DND-41 (cell line): ENCODE results near the gene TSPAN14.
"Not testable (repeated sequence)": the region's sequence is repeated elsewhere in the genome, so short reads cannot be mapped to it uniquely, and the experiment has no call there.

ENCODE experiments used
- CTCF ChIP-seq: IDR thresholded peaks from 2 replicates; pipeline ENCODE4 v1.5.1; 2012; ENCODE audit warnings: borderline replicate concordance, low read length, moderate library complexity, mild to moderate bottlenecking; ENCODE audit not compliant: poor library complexity, severe bottlenecking; ENCODE audit errors: extremely low read depth
- EZH2 ChIP-seq: IDR thresholded peaks from 3 replicates; pipeline ENCODE4 v1.6.1; 2012; ENCODE audit warnings: borderline replicate concordance, low read depth, mild to moderate bottlenecking, moderate library complexity, low read length, inconsistent platforms; ENCODE audit not compliant: severe bottlenecking

- TF ChIP-seq CTCF, EZH2: not testable (repeated sequence)
Observed at GRCh38 chr10:80543319-80543672, 89.2 kb downstream of the TSPAN14 start.
